Mesenchymal stem cell (in vitro differentiated cells and primary cell): Measurements from ENCODE around the gene CPNE1.
A peak's percentile ranks its signal among the peaks of the same experiment; 100 is the strongest.

Experiments
- DNase-seq: peaks from one replicate; pipeline ENCODE4 v3.0.0-alpha.2; 2013
- H2AFZ ChIP-seq: one replicate; pipeline ENCODE4 v1.6.1; 2013; ENCODE audit warnings: low read depth, mild to moderate bottlenecking, control low read depth, inconsistent platforms, low read length, moderate library complexity
- H2AK5ac ChIP-seq: 2 replicates; pipeline ENCODE4 v1.6.1; 2013; ENCODE audit warnings: low read length, moderate library complexity, mild to moderate bottlenecking, inconsistent platforms; ENCODE audit not compliant: severe bottlenecking
- H2BK120ac ChIP-seq: one replicate; pipeline ENCODE4 v1.6.1; 2013; ENCODE audit warnings: low read depth, mild to moderate bottlenecking, inconsistent platforms, low read length, moderate library complexity
- H2BK12ac ChIP-seq, 2 experiments: one replicate each; pipeline ENCODE4 v1.6.1; 2013; ENCODE audit warnings: inconsistent platforms in 2 of 2, low read length in 2 of 2, mild to moderate bottlenecking in 2 of 2, moderate library complexity in 2 of 2, control low read depth in 1 of 2
- H2BK15ac ChIP-seq: one replicate; pipeline ENCODE4 v1.6.1; 2013; ENCODE audit warnings: mild to moderate bottlenecking, low read depth, inconsistent platforms; ENCODE audit not compliant: poor library complexity, severe bottlenecking
- H2BK5ac ChIP-seq: 2 replicates; pipeline ENCODE4 v1.6.1; 2013; ENCODE audit warnings: low read depth, mild to moderate bottlenecking, low read length, control low read depth, inconsistent platforms; ENCODE audit not compliant: poor library complexity, severe bottlenecking
- H3K14ac ChIP-seq, 2 experiments: one replicate each; pipeline ENCODE4 v1.6.1; 2013; ENCODE audit warnings: inconsistent platforms in 2 of 2, low read length in 2 of 2, control low read depth in 1 of 2, mild to moderate bottlenecking in 1 of 2, moderate library complexity in 1 of 2
- H3K18ac ChIP-seq, 2 experiments: one replicate each; pipeline ENCODE4 v1.6.1; 2013; ENCODE audit warnings: inconsistent platforms in 2 of 2, low read length in 2 of 2, control low read depth in 1 of 2, low read depth in 1 of 2, mild to moderate bottlenecking in 1 of 2
- H3K23ac ChIP-seq, 2 experiments: one replicate each; pipeline ENCODE4 v1.6.1; 2013; ENCODE audit warnings: inconsistent platforms in 2 of 2, low read length in 2 of 2, mild to moderate bottlenecking in 2 of 2, moderate library complexity in 2 of 2, control low read depth in 1 of 2
- H3K27ac ChIP-seq: 2 replicates; pipeline ENCODE4 v1.5.1; 2013; ENCODE audit warnings: mild to moderate bottlenecking, moderate library complexity, low read length, control low read depth, inconsistent platforms; ENCODE audit not compliant: poor library complexity, severe bottlenecking
- H3K27me3 ChIP-seq, 2 experiments: 2 replicates each; pipeline versions ENCODE4 v1.6.1 to v1.7.0; 2013; ENCODE audit warnings: low read length in 2 of 2, mild to moderate bottlenecking in 2 of 2, moderate library complexity in 2 of 2, control low read depth in 1 of 2, inconsistent platforms in 1 of 2; ENCODE audit not compliant: control insufficient read depth in 1 of 2, insufficient read depth in 1 of 2
- H3K36me3 ChIP-seq, 2 experiments: 2 replicates each; pipeline versions ENCODE4 v1.6.1 to v1.7.0; 2013; ENCODE audit warnings: low read length in 2 of 2, control low read depth in 1 of 2, inconsistent platforms in 1 of 2, low read depth in 1 of 2, mild to moderate bottlenecking in 1 of 2; ENCODE audit not compliant: insufficient read depth in 2 of 2, control insufficient read depth in 1 of 2
- H3K4ac ChIP-seq, 2 experiments: one replicate each; pipeline ENCODE4 v1.6.1; 2013; ENCODE audit warnings: inconsistent platforms in 2 of 2, low read length in 2 of 2, mild to moderate bottlenecking in 2 of 2, moderate library complexity in 2 of 2, control low read depth in 1 of 2, low read depth in 1 of 2
- H3K4me1 ChIP-seq: 2 replicates; pipeline ENCODE4 v1.6.1; 2013; ENCODE audit warnings: low read depth, low read length, control low read depth; ENCODE audit not compliant: control insufficient read depth, insufficient read depth
- H3K4me2 ChIP-seq: 2 replicates; pipeline ENCODE4 v1.6.1; 2013; ENCODE audit warnings: low read length, mild to moderate bottlenecking, inconsistent platforms; ENCODE audit not compliant: poor library complexity, severe bottlenecking
- H3K4me3 ChIP-seq, 2 experiments: 2 replicates each; pipeline versions ENCODE4 v1.5.1 to v1.7.0; 2013; ENCODE audit warnings: low read length in 2 of 2, mild to moderate bottlenecking in 2 of 2, control low read depth in 1 of 2, low read depth in 1 of 2; ENCODE audit not compliant: insufficient read depth in 1 of 2
- H3K79me1 ChIP-seq: replicated peaks from 2 replicates; pipeline ENCODE4 v1.6.1; 2013; ENCODE audit warnings: mild to moderate bottlenecking, control low read depth, low read length, inconsistent platforms; ENCODE audit not compliant: poor library complexity, severe bottlenecking
- H3K9ac ChIP-seq: 2 replicates; pipeline ENCODE4 v1.7.0; 2013; ENCODE audit warnings: mild to moderate bottlenecking, low read length, moderate library complexity
- H3K9me3 ChIP-seq: 2 replicates; pipeline ENCODE4 v1.7.0; 2013; ENCODE audit warnings: mild to moderate bottlenecking, low read length; ENCODE audit not compliant: control insufficient read depth
- H4K8ac ChIP-seq: one replicate; pipeline ENCODE4 v1.6.1; 2013; ENCODE audit warnings: inconsistent platforms, mild to moderate bottlenecking, low read length, moderate library complexity
- H4K91ac ChIP-seq: one replicate; pipeline ENCODE4 v1.6.1; 2013; ENCODE audit warnings: mild to moderate bottlenecking, low read length, inconsistent platforms
- WGBS: methylation state at CpG from one replicate; pipeline ENCODE4 v1.1.7; 2013; ENCODE audit warnings: mixed read lengths; 5-methylcytosine and 5-hydroxymethylcytosine counted together

CPNE1 gene

DNA sequence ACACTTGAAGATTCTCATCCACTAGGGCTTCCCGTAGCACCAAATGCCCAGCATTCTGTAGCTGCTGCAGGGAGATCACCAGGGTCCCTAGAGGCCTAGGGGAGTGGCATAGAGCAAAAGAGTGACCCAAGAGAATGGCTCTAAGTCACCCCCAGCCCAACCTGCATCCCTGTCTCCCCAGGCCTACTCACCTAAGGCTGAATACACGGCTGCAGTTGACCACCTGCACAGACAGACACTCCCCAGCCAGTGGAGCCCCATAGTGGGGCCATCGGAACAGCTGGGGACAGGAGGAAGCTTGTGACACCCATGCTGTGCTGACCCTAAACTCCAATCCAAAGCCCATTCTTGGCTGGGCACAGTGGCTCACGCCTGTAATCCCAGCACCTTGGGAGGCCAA, 58.6 kb downstream of the CPNE1 start:
- Histone ChIP-seq H3K9ac (no peak overlapping the region), H3K36me3 (no peaks in the 10 kb centered on the region), H3K4me1 (peaks cover 23% of the 10 kb centered on the region), H2AK5ac (no peak overlapping the region), H2AFZ (no peak overlapping the region), H2BK120ac (no peak overlapping the region), H3K14ac (no peak overlapping the region), H4K8ac (no peak overlapping the region), H3K9me3 (no peaks in the 10 kb centered on the region), H2BK12ac (no peak overlapping the region), H3K4ac (no peak overlapping the region), H3K23ac (no peak overlapping the region), H4K91ac (no peak overlapping the region), H2BK5ac (no peak overlapping the region), H3K79me1 (no peaks in the 10 kb centered on the region), H2BK15ac (no peak overlapping the region), H3K18ac (no peak overlapping the region), H3K27ac (no peak overlapping the region), H3K4me2 (no peak overlapping the region), H3K27me3 (peaks cover 11 to 14% of the 10 kb centered on the region in 2 experiments), H3K4me3 (no peak overlapping the region)
- WGBS, result 84% methylated on average over 3 of the region's 4 CpGs
- no peak for DNase-seq

DNA sequence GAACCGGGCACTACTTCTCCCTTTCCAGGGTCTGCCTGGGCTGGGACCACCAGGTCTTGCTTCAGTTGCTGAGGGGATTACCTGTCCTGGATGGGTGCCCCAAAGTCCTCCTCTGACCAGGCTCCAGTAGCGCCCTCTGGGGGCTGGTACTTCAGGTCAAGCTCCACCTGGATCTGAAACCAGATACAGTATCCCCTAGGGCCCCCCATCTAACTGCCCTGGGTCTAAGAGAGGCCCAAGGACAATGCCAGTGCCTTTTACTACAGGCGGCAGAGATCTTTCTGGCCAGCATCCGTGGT, 60.3 kb downstream of the CPNE1 start:
- 50% methylated on average over 2 of the region's 4 CpGs for WGBS
- no peak overlapping the region for H3K4ac ChIP-seq
- H2AFZ ChIP-seq, result no peak overlapping the region
- H2BK12ac ChIP-seq, result no peak overlapping the region
- no peak overlapping the region for H2BK120ac ChIP-seq
- H4K91ac ChIP-seq, result no peak overlapping the region
- no peak overlapping the region for H3K27ac ChIP-seq
- no peak overlapping the region for H3K9ac ChIP-seq
- no peaks in the 10 kb centered on the region for H3K79me1 ChIP-seq
- H3K27me3 ChIP-seq, result peaks cover 28 to 30% of the 10 kb centered on the region in 2 experiments
- peaks cover 29% of the 10 kb centered on the region for H3K4me1 ChIP-seq
- H3K18ac ChIP-seq, result no peak overlapping the region
- no peak overlapping the region for H3K23ac ChIP-seq
- DNase-seq, result peak; percentile 22
- H2AK5ac ChIP-seq, result no peak overlapping the region
- H3K4me3 ChIP-seq, result no peak overlapping the region
- no peak overlapping the region for H2BK15ac ChIP-seq
- H3K36me3 ChIP-seq, result no peaks in the 10 kb centered on the region
- H4K8ac ChIP-seq, result no peak overlapping the region
- H3K14ac ChIP-seq, result no peak overlapping the region
- H2BK5ac ChIP-seq, result no peak overlapping the region
- H3K4me2 ChIP-seq, result no peak overlapping the region
- no peaks in the 10 kb centered on the region for H3K9me3 ChIP-seq

DNA sequence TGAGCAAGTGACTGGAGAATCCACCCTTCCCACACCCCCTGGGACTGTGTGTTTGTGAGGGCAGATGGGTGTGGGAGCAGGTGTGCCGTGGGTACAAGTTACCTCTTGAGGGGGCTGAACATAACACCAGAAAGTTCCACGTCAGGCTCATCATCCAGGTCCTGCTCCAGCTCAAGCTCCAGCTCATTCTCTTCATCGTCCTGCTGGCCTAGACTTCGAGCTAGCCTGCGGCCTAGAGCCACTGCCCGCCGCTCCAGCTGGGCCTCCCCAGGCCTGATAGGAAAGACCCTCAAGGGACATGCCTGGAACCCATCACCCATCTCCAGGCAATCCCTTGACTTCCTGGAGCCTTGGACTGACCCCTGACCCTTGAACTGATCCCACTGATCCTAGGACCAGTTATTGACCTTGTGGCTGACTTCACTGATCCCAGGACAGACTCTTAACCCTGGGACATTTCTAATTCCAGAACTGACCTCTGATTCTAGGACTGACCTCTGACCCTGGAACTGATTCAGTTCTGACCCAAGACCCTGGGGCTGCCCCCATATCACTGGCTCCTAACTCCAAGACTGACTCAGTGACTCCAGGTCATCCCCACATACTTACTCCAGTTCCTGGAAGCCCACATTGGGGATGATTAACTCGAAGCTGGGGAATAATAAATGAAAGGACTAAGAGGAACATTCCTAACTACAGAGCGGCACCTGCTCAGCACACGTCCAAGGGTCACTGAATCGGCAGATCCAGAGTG, 60.8 kb downstream of the CPNE1 start:
- Histone ChIP-seq H3K36me3 (no peaks in the 10 kb centered on the region), H3K18ac (no peak overlapping the region), H4K91ac (no peak overlapping the region), H3K4me2 (no peak overlapping the region), H2BK120ac (no peak overlapping the region), H3K27ac (no peak overlapping the region), H2BK15ac (no peak overlapping the region), H3K9me3 (no peaks in the 10 kb centered on the region), H3K4me3 (no peak overlapping the region), H3K4ac (no peak overlapping the region), H3K79me1 (no peaks in the 10 kb centered on the region), H2AK5ac (no peak overlapping the region), H2BK5ac (no peak overlapping the region), H3K27me3 (peaks cover 33 to 35% of the 10 kb centered on the region in 2 experiments), H4K8ac (no peak overlapping the region), H2AFZ (no peak overlapping the region), H3K14ac (no peak overlapping the region), H3K23ac (no peak overlapping the region), H3K9ac (no peak overlapping the region), H3K4me1 (peaks cover 29% of the 10 kb centered on the region), H2BK12ac (no peak overlapping the region)
- no peak for DNase-seq
- WGBS, result 91% methylated on average over 10 of the region's 11 CpGs

GRCh38 chr20:35602851-35603495, 61.7 kb downstream of the CPNE1 start:
- no peak overlapping the region for H2BK12ac ChIP-seq
- H2AFZ ChIP-seq, result no peak overlapping the region
- no peak overlapping the region for H3K4me2 ChIP-seq
- no peak for DNase-seq
- H3K23ac ChIP-seq, result no peak overlapping the region
- no peak overlapping the region for H3K4ac ChIP-seq
- H4K91ac ChIP-seq, result no peak overlapping the region
- no peak overlapping the region for H2BK15ac ChIP-seq
- H3K27ac ChIP-seq, result no peak overlapping the region
- H2BK120ac ChIP-seq, result no peak overlapping the region
- peaks cover 29% of the 10 kb centered on the region for H3K4me1 ChIP-seq
- H3K27me3 ChIP-seq, result peaks cover 40 to 44% of the 10 kb centered on the region in 2 experiments
- H3K18ac ChIP-seq, result no peak overlapping the region
- H2BK5ac ChIP-seq, result no peak overlapping the region
- H3K9ac ChIP-seq, result no peak overlapping the region
- H3K4me3 ChIP-seq, result no peak overlapping the region
- H3K36me3 ChIP-seq, result no peaks in the 10 kb centered on the region
- H3K79me1 ChIP-seq, result no peaks in the 10 kb centered on the region
- H4K8ac ChIP-seq, result no peak overlapping the region
- no peaks in the 10 kb centered on the region for H3K9me3 ChIP-seq
- H3K14ac ChIP-seq, result no peak overlapping the region
- WGBS, result 95% methylated on average over 15 of the region's 15 CpGs
- no peak overlapping the region for H2AK5ac ChIP-seq
